Left ventricle myocardium inferior (tissue), 1 donor: ENCODE measurements around the gene PKNOX2. TPM values are rescaled to one million over a fixed set of nuclear protein-coding genes. Genes with fewer than 3 reads are reported as not detected.
"Not testable (repeated sequence)": the region's sequence is repeated elsewhere in the genome, so short reads cannot be mapped to it uniquely, and the experiment has no call there.

Experiments
- DNase-seq: peaks from one replicate; pipeline ENCODE4 v3.0.0-alpha.2; 2020
- H3K27ac ChIP-seq: fragments of 200-600 bp; replicated peaks from 2 replicates; pipeline ENCODE4 v1.8.0; 2021
- H3K27me3 ChIP-seq: fragments of 200-600 bp; 2 replicates; pipeline ENCODE4 v1.8.0; 2021; ENCODE audit warnings: low read depth
- H3K36me3 ChIP-seq: fragments of 200-600 bp; 2 replicates; pipeline ENCODE4 v1.8.0; 2021
- H3K4me1 ChIP-seq: fragments of 200-600 bp; 2 replicates; pipeline ENCODE4 v1.8.0; 2021
- H3K4me3 ChIP-seq: fragments of 200-600 bp; 2 replicates; pipeline ENCODE4 v1.8.0; 2021; ENCODE audit warnings: mild to moderate bottlenecking, moderate library complexity
- H3K9me3 ChIP-seq: fragments of 200-600 bp; replicated peaks from 2 replicates; pipeline ENCODE4 v1.8.0; 2021
- intact Hi-C: fragments of 100-400 bp; cut with micrococcal nuclease; formaldehyde crosslinking; loops from one replicate; pipeline ENCODE4 v1.11.0; 2022
- total RNA-seq: library from RNA; stranded (reverse); fragmentation: NEBNext Ultra II Directional; extraction: Animal tissue kit (Norgen Biotek cat#: 25700); gene quantifications from one replicate; pipeline ENCODE4 v1.2.1, GENCODE V29; 2021
- TF ChIP-seq, protein P1 (sequence below): fragments of 200-600 bp; IDR thresholded peaks from 2 replicates; pipeline ENCODE4 v1.8.0; 2021; ENCODE audit warnings: antibody characterized with exemption, mild to moderate bottlenecking, borderline replicate concordance
- donor health status: DM: no; HTN: yes; CAD: no; lungs with severe emphysema.

Gene PKNOX2
- total RNA-seq, 1 donor from 2014 or later: 6.2 TPM

GRCh38 chr11:125221461-125221860 is 56.9 kb downstream of the PKNOX2 start:
- no peak for DNase-seq
- Histone ChIP-seq H3K36me3 (no peaks in the 10 kb centered on the region), H3K27ac (no peak overlapping the region), H3K27me3 (no peaks in the 10 kb centered on the region), H3K4me3 (no peak overlapping the region), H3K9me3 (no peaks in the 10 kb centered on the region), H3K4me1 (peaks cover 17% of the 10 kb centered on the region)
- TF ChIP-seq, protein P1, sequence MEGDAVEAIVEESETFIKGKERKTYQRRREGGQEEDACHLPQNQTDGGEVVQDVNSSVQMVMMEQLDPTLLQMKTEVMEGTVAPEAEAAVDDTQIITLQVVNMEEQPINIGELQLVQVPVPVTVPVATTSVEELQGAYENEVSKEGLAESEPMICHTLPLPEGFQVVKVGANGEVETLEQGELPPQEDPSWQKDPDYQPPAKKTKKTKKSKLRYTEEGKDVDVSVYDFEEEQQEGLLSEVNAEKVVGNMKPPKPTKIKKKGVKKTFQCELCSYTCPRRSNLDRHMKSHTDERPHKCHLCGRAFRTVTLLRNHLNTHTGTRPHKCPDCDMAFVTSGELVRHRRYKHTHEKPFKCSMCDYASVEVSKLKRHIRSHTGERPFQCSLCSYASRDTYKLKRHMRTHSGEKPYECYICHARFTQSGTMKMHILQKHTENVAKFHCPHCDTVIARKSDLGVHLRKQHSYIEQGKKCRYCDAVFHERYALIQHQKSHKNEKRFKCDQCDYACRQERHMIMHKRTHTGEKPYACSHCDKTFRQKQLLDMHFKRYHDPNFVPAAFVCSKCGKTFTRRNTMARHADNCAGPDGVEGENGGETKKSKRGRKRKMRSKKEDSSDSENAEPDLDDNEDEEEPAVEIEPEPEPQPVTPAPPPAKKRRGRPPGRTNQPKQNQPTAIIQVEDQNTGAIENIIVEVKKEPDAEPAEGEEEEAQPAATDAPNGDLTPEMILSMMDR: no peak
- intact Hi-C loops: no loop called here

- H3K36me3 ChIP-seq: no peaks in the 10 kb centered on the region
- TF ChIP-seq, protein P1: no peak
Measured at GRCh38 chr11:125222494-125222893, 57.9 kb downstream of the PKNOX2 start.

DNA sequence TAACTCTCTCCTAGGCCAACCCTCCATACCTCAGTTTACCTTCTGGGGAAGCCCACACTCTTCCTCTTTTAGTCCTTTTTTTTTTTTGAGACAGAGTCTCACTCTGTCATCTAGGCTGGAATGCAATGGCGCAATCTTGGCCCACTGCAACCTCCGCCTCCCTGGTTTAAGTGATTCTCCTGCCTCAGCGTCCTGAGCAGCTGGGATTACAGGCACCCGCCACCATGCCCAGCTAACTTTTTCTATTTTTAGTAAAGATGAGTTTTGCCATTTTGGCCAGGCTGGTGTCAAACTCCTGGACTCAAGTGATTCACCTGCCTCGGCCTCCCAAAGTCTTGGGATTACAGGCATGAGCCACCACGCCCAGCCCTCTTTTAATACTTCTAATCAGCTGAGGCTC is 58.6 kb downstream of the PKNOX2 start:
- DNase-seq, H3K4me3 ChIP-seq, H3K9me3 ChIP-seq, H3K27me3 ChIP-seq, H3K36me3 ChIP-seq, intact Hi-C loops: not testable (repeated sequence)
- peaks cover 14% of the 10 kb centered on the region for H3K4me1 ChIP-seq
- peak overlapping the region; percentile 59 for H3K27ac ChIP-seq

More at GRCh38 chr11:125222494-125222893, 57.9 kb downstream of the PKNOX2 start:
- H3K4me3 ChIP-seq: no peak overlapping the region
- no peaks in the 10 kb centered on the region for H3K9me3 ChIP-seq
- H3K4me1 ChIP-seq: peaks cover 14% of the 10 kb centered on the region
- no peak overlapping the region for H3K27ac ChIP-seq
- intact Hi-C loops: no loop called here
- DNase-seq: no peak
- H3K27me3 ChIP-seq: no peaks in the 10 kb centered on the region

- H3K4me3 ChIP-seq: no peak overlapping the region
- H3K27me3 ChIP-seq: no peaks in the 10 kb centered on the region
- H3K36me3 ChIP-seq: no peaks in the 10 kb centered on the region
- TF ChIP-seq, protein P1: no peak
- no peak for DNase-seq
- H3K9me3 ChIP-seq: no peaks in the 10 kb centered on the region
- intact Hi-C loops: no loop called here
- H3K27ac ChIP-seq: peak overlapping the region; percentile 59
- H3K4me1 ChIP-seq: peaks cover 14% of the 10 kb centered on the region
Measured at GRCh38 chr11:125223901-125224361, 59.4 kb downstream of the PKNOX2 start.

DNA sequence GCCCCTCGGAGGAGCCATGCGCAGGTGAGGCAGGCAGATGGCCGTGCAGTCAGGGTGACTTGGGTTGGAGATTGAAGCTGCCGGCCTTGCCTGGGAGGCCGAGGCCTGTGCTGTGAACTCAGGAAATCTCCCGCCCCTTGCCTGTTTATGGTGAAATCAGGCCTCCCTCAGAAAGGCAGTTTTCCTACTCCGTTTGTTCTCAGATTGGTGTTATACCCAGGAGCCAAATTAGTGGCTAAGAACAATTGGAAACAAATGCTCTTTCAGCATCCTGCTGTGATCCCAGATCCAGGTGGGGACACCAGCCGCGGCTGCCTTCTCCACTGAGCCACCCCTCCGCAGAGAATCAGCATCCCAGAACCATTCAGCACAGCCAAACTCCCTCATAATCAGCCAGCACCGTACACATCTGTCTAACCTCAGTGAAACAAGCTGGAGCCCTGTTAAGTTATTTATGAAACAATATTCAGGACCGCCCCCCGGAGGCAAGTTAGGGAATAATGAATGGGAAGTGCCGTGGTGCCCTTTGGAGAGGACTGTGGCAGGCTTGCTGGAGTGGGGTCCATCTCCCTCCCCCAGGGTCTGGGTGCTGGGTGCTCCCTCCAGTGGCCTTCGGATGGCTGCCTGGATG is 60.0 kb downstream of the PKNOX2 start:
- peak overlapping the region; percentile 59 for H3K27ac ChIP-seq
- TF ChIP-seq, protein P1: peak; percentile 48
- no peaks in the 10 kb centered on the region for H3K9me3 ChIP-seq
- H3K36me3 ChIP-seq: no peaks in the 10 kb centered on the region
- H3K4me1 ChIP-seq: peaks cover 14% of the 10 kb centered on the region
- no peak for DNase-seq
- intact Hi-C loops: no loop called here
- H3K4me3 ChIP-seq: no peak overlapping the region
- no peaks in the 10 kb centered on the region for H3K27me3 ChIP-seq

GRCh38 chr11:125225401-125225800 is 60.9 kb downstream of the PKNOX2 start:
- H3K27ac ChIP-seq: no peak overlapping the region
- peaks cover 14% of the 10 kb centered on the region for H3K4me1 ChIP-seq
- H3K36me3 ChIP-seq: no peaks in the 10 kb centered on the region
- no peak for DNase-seq
- intact Hi-C loops: no loop called here
- TF ChIP-seq, protein P1: no peak
- no peak overlapping the region for H3K4me3 ChIP-seq
- no peaks in the 10 kb centered on the region for H3K9me3 ChIP-seq
- no peaks in the 10 kb centered on the region for H3K27me3 ChIP-seq
